HEK293 (cell line): ENCODE data around the gene PSMA7.

ENCODE experiments used
- BCL11A ChIP-seq: fragments of 450-650 bp; formaldehyde crosslinking; IDR thresholded peaks from 2 replicates; pipeline ENCODE4 v1.5.1; 2016; ENCODE audit warnings: low read depth, missing biosample characterization, missing genetic modification characterization
- GLIS2 ChIP-seq: fragments of 450-650 bp; formaldehyde crosslinking; IDR thresholded peaks from 2 replicates; pipeline ENCODE4 v1.5.1; 2016; ENCODE audit warnings: missing biosample characterization, missing genetic modification characterization
- KLF10 ChIP-seq: fragments of 450-650 bp; IDR thresholded peaks from 2 replicates; pipeline ENCODE4 v1.5.1; 2018; ENCODE audit warnings: missing biosample characterization, mild to moderate bottlenecking, missing genetic modification characterization
- MEIS1 ChIP-seq: sonication (generic); formaldehyde crosslinking; IDR thresholded peaks from 2 replicates; pipeline ENCODE4 v1.8.1; 2022; ENCODE audit warnings: missing genetic modification reagents, mild to moderate bottlenecking, borderline replicate concordance
- RBAK ChIP-seq: fragments of 450-650 bp; formaldehyde crosslinking; IDR thresholded peaks from 2 replicates; pipeline ENCODE4 v1.5.1; 2016; ENCODE audit warnings: missing biosample characterization, missing genetic modification characterization
- SCRT2 ChIP-seq: fragments of 450-650 bp; formaldehyde crosslinking; IDR thresholded peaks from 2 replicates; pipeline ENCODE4 v1.5.1; 2016; ENCODE audit warnings: missing biosample characterization, missing genetic modification characterization
- SETDB1 ChIP-seq: IDR thresholded peaks from one replicate; pipeline ENCODE4 v1.6.1; 2017; ENCODE audit warnings: mild to moderate bottlenecking, low read length, moderate library complexity, mixed read lengths; ENCODE audit not compliant: insufficient read length
- TCF7L2 ChIP-seq: IDR thresholded peaks from 2 replicates; pipeline ENCODE4 v1.6.1; 2011; ENCODE audit warnings: low read depth, mild to moderate bottlenecking, inconsistent platforms, low read length, moderate library complexity, borderline replicate concordance
- WT1 ChIP-seq: fragments of 450-650 bp; formaldehyde crosslinking; IDR thresholded peaks from 2 replicates; pipeline ENCODE4 v1.5.1; 2016; ENCODE audit warnings: missing biosample characterization, missing genetic modification characterization
- ZBTB48 ChIP-seq: fragments of 450-650 bp; formaldehyde crosslinking; IDR thresholded peaks from 2 replicates; pipeline ENCODE4 v1.5.1; 2016; ENCODE audit warnings: missing biosample characterization, missing genetic modification characterization
- ZNF121 ChIP-seq: fragments of 450-650 bp; formaldehyde crosslinking; IDR thresholded peaks from 2 replicates; pipeline ENCODE4 v1.5.1; 2016; ENCODE audit warnings: missing biosample characterization, missing genetic modification characterization
- ZNF138 ChIP-seq: fragments of 450-650 bp; formaldehyde crosslinking; IDR thresholded peaks from 2 replicates; pipeline ENCODE4 v1.5.1; 2016; ENCODE audit warnings: missing biosample characterization, missing genetic modification characterization, borderline replicate concordance
- ZNF239 ChIP-seq: fragments of 450-650 bp; formaldehyde crosslinking; IDR thresholded peaks from 2 replicates; pipeline ENCODE4 v1.5.1; 2016; ENCODE audit warnings: missing biosample characterization, missing genetic modification characterization
- ZNF292 ChIP-seq: fragments of 450-650 bp; formaldehyde crosslinking; IDR thresholded peaks from 2 replicates; pipeline ENCODE4 v1.5.1; 2016; ENCODE audit warnings: low read depth, missing biosample characterization, missing genetic modification characterization, borderline replicate concordance
- ZNF302 ChIP-seq: fragments of 450-650 bp; formaldehyde crosslinking; IDR thresholded peaks from 2 replicates; pipeline ENCODE4 v1.5.1; 2016; ENCODE audit warnings: missing biosample characterization, missing genetic modification characterization, low read depth
- ZNF394 ChIP-seq: fragments of 450-650 bp; formaldehyde crosslinking; IDR thresholded peaks from 2 replicates; pipeline ENCODE4 v1.5.1; 2016; ENCODE audit warnings: missing biosample characterization, missing genetic modification characterization, mild to moderate bottlenecking, moderate library complexity, borderline replicate concordance
- ZNF426 ChIP-seq: fragments of 450-650 bp; formaldehyde crosslinking; IDR thresholded peaks from 2 replicates; pipeline ENCODE4 v1.5.1; 2017; ENCODE audit warnings: missing biosample characterization, missing genetic modification characterization, mild to moderate bottlenecking, inconsistent platforms, moderate library complexity
- ZNF473 ChIP-seq: fragments of 450-650 bp; formaldehyde crosslinking; IDR thresholded peaks from 2 replicates; pipeline ENCODE4 v1.5.1; 2017; ENCODE audit warnings: missing biosample characterization, missing genetic modification characterization
- ZNF48 ChIP-seq: fragments of 450-650 bp; formaldehyde crosslinking; IDR thresholded peaks from 2 replicates; pipeline ENCODE4 v1.5.1; 2016; ENCODE audit warnings: missing biosample characterization, missing genetic modification characterization
- ZNF521 ChIP-seq: fragments of 450-650 bp; formaldehyde crosslinking; IDR thresholded peaks from 2 replicates; pipeline ENCODE4 v1.5.1; 2017; ENCODE audit warnings: missing biosample characterization, mild to moderate bottlenecking, missing genetic modification characterization
- ZNF544 ChIP-seq: fragments of 450-650 bp; formaldehyde crosslinking; IDR thresholded peaks from 2 replicates; pipeline ENCODE4 v1.5.0; 2017; ENCODE audit warnings: missing biosample characterization, missing genetic modification characterization
- ZNF571 ChIP-seq: fragments of 450-650 bp; formaldehyde crosslinking; IDR thresholded peaks from 2 replicates; pipeline ENCODE4 v1.5.0; 2017; ENCODE audit warnings: missing biosample characterization, missing genetic modification characterization
- ZNF600 ChIP-seq: fragments of 450-650 bp; formaldehyde crosslinking; IDR thresholded peaks from 2 replicates; pipeline ENCODE4 v1.5.1; 2016; ENCODE audit warnings: missing biosample characterization, missing genetic modification characterization
- ZNF624 ChIP-seq: fragments of 450-650 bp; formaldehyde crosslinking; IDR thresholded peaks from 2 replicates; pipeline ENCODE4 v1.5.1; 2017; ENCODE audit warnings: missing biosample characterization, missing genetic modification characterization
- ZNF664 ChIP-seq: fragments of 450-650 bp; formaldehyde crosslinking; IDR thresholded peaks from 2 replicates; pipeline ENCODE4 v1.5.1; 2016; ENCODE audit warnings: missing biosample characterization, missing genetic modification characterization
- ZNF670 ChIP-seq: fragments of 450-650 bp; formaldehyde crosslinking; IDR thresholded peaks from 2 replicates; pipeline ENCODE4 v1.5.1; 2016; ENCODE audit warnings: missing biosample characterization, missing genetic modification characterization, low read depth
- ZNF677 ChIP-seq: fragments of 450-650 bp; IDR thresholded peaks from 2 replicates; pipeline ENCODE4 v1.5.0; 2018; ENCODE audit warnings: missing biosample characterization, mild to moderate bottlenecking, missing genetic modification characterization, moderate library complexity
- ZNF747 ChIP-seq: fragments of 450-650 bp; formaldehyde crosslinking; IDR thresholded peaks from 2 replicates; pipeline ENCODE4 v1.5.1; 2016; ENCODE audit warnings: missing biosample characterization, missing genetic modification characterization
- ZSCAN23 ChIP-seq: fragments of 450-650 bp; formaldehyde crosslinking; IDR thresholded peaks from 2 replicates; pipeline ENCODE4 v1.5.1; 2016; ENCODE audit warnings: missing biosample characterization, missing genetic modification characterization
- TF ChIP-seq, protein P1 (sequence below): fragments of 450-650 bp; formaldehyde crosslinking; IDR thresholded peaks from 2 replicates; pipeline ENCODE4 v1.5.1; 2016; ENCODE audit warnings: missing biosample characterization, missing genetic modification characterization
- TF ChIP-seq, protein P2 (sequence below): fragments of 450-650 bp; formaldehyde crosslinking; IDR thresholded peaks from 2 replicates; pipeline ENCODE4 v1.5.1; 2016; ENCODE audit warnings: missing biosample characterization, missing genetic modification characterization
- TF ChIP-seq, protein P3 (sequence below): fragments of 450-650 bp; formaldehyde crosslinking; IDR thresholded peaks from 2 replicates; pipeline ENCODE4 v1.5.1; 2016; ENCODE audit warnings: missing biosample characterization, missing genetic modification characterization
- TF ChIP-seq, protein P4 (sequence below): fragments of 450-650 bp; formaldehyde crosslinking; IDR thresholded peaks from 2 replicates; pipeline ENCODE4 v1.5.1; 2016; ENCODE audit warnings: missing biosample characterization, missing genetic modification characterization
- TF ChIP-seq, protein P5 (sequence below): fragments of 450-650 bp; formaldehyde crosslinking; IDR thresholded peaks from 2 replicates; pipeline ENCODE4 v1.5.1; 2016; ENCODE audit warnings: missing biosample characterization, missing genetic modification characterization, borderline replicate concordance

PSMA7 gene

DNA sequence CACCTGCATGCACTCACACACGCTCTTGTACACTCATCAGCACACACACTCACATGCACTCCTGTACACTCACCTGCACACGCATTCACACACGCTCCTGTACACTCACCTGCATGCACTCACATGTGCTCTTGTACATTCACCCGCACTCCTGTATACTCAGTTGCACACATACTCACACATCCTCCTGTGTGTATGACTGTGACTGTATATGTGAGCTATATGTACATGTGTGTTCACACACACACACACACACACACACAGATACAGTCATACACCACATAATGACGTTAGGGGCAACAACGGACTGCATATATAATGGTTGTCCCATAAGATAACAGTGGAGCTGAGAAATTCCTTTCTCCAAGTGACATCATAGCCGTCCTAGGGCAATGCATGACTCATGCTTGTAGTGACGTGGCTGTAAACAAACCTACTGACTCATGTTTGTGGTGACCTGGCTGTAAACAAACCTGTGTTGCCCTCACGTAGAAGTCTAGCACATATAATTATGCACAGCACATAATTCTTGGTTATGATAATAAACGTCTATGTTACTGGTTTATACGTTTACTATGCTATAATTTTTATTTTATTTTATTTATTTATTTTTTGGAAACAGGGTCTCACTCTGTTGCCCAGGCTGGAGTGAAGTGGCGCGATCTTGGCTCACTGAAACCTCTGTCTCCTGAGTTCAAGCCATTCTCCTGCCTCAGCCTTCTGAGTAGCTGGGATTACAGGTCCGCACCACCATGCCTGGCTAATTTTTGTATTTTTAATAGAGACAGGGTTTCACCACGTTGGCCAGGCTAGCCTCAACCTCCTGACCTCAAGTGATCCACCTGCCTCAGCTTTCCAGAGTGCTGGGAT, 54.7 kb downstream of the PSMA7 start (continued):
- no peak for TF ChIP-seq ZNF239 (tag by site-specific recombination)
- TF ChIP-seq ZNF677 (tag by site-specific recombination) = no peak
- TF ChIP-seq ZNF426 (tag by site-specific recombination) = no peak
- peak; percentile 64; the same call in 1 of the 2 replicates for TF ChIP-seq ZNF473 (tag by site-specific recombination)
- 0 out of 2 replicates have a peak, but pooled peaks have one; percentile 32 for TF ChIP-seq ZBTB48
- TF ChIP-seq ZNF571 (tag by site-specific recombination) = no peak
- TF ChIP-seq RBAK (tag by site-specific recombination) = no peak
- TF ChIP-seq ZNF670 (tag by site-specific recombination) = no peak
- TF ChIP-seq, protein P1, sequence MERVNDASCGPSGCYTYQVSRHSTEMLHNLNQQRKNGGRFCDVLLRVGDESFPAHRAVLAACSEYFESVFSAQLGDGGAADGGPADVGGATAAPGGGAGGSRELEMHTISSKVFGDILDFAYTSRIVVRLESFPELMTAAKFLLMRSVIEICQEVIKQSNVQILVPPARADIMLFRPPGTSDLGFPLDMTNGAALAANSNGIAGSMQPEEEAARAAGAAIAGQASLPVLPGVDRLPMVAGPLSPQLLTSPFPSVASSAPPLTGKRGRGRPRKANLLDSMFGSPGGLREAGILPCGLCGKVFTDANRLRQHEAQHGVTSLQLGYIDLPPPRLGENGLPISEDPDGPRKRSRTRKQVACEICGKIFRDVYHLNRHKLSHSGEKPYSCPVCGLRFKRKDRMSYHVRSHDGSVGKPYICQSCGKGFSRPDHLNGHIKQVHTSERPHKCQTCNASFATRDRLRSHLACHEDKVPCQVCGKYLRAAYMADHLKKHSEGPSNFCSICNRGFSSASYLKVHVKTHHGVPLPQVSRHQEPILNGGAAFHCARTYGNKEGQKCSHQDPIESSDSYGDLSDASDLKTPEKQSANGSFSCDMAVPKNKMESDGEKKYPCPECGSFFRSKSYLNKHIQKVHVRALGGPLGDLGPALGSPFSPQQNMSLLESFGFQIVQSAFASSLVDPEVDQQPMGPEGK (tag by site-specific recombination) = peak; percentile 79
- peak; percentile 8; the same call in 1 of the 2 replicates for TF ChIP-seq ZNF664 (tag by site-specific recombination)
- TF ChIP-seq ZSCAN23 = peak; percentile 80
- no peak for TF ChIP-seq GLIS2 (tag by site-specific recombination)
- no peak; the same call in 1 of the 2 replicates for TF ChIP-seq SCRT2 (tag by site-specific recombination)
- peak; percentile 68; the same call in 1 of the 2 replicates for TF ChIP-seq ZNF121 (tag by site-specific recombination)
- TF ChIP-seq ZNF302 (tag by site-specific recombination) = no peak
- TF ChIP-seq, protein P2, sequence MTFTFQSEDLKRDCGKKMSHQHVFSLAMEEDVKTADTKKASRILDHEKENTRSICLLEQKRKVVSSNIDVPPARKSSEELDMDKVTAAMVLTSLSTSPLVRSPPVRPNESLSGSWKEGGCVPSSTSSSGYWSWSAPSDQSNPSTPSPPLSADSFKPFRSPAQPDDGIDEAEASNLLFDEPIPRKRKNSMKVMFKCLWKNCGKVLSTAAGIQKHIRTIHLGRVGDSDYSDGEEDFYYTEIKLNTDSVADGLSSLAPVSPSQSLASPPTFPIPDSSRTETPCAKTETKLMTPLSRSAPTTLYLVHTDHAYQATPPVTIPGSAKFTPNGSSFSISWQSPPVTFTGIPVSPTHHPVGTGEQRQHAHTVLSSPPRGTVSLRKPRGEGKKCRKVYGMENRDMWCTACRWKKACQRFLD = no peak
- no peak for TF ChIP-seq ZNF521 (tag by site-specific recombination)
- TF ChIP-seq WT1 = peak; percentile 59
- TF ChIP-seq, protein P3, sequence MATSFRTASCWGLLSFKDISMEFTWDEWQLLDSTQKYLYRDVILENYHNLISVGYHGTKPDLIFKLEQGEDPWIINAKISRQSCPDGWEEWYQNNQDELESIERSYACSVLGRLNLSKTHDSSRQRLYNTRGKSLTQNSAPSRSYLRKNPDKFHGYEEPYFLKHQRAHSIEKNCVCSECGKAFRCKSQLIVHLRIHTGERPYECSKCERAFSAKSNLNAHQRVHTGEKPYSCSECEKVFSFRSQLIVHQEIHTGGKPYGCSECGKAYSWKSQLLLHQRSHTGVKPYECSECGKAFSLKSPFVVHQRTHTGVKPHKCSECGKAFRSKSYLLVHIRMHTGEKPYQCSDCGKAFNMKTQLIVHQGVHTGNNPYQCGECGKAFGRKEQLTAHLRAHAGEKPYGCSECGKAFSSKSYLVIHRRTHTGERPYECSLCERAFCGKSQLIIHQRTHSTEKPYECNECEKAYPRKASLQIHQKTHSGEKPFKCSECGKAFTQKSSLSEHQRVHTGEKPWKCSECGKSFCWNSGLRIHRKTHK (tag by site-specific recombination) = peak; percentile 62
- no peak for TF ChIP-seq ZNF624
- peak; percentile 76 for TF ChIP-seq KLF10 (tag by site-specific recombination)
- peak; percentile 93 for TF ChIP-seq BCL11A (tag by site-specific recombination)
- TF ChIP-seq ZNF747 = no peak
- TF ChIP-seq TCF7L2 = no peak
- TF ChIP-seq MEIS1 (CRISPR knock-in tag) = no peak
- TF ChIP-seq ZNF48 (tag by site-specific recombination) = no peak
- no peak for TF ChIP-seq ZNF544
- no peak for TF ChIP-seq SETDB1
- TF ChIP-seq ZNF600 (tag by site-specific recombination) = 0 out of 2 replicates have a peak, but pooled peaks have one; percentile 33
- peak; percentile 70 for TF ChIP-seq ZNF394 (tag by site-specific recombination)
- TF ChIP-seq, protein P4, sequence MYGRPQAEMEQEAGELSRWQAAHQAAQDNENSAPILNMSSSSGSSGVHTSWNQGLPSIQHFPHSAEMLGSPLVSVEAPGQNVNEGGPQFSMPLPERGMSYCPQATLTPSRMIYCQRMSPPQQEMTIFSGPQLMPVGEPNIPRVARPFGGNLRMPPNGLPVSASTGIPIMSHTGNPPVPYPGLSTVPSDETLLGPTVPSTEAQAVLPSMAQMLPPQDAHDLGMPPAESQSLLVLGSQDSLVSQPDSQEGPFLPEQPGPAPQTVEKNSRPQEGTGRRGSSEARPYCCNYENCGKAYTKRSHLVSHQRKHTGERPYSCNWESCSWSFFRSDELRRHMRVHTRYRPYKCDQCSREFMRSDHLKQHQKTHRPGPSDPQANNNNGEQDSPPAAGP = peak; percentile 92
- TF ChIP-seq ZNF292 (tag by site-specific recombination) = no peak
- no peak for TF ChIP-seq ZNF138 (tag by site-specific recombination)
- TF ChIP-seq, protein P5, sequence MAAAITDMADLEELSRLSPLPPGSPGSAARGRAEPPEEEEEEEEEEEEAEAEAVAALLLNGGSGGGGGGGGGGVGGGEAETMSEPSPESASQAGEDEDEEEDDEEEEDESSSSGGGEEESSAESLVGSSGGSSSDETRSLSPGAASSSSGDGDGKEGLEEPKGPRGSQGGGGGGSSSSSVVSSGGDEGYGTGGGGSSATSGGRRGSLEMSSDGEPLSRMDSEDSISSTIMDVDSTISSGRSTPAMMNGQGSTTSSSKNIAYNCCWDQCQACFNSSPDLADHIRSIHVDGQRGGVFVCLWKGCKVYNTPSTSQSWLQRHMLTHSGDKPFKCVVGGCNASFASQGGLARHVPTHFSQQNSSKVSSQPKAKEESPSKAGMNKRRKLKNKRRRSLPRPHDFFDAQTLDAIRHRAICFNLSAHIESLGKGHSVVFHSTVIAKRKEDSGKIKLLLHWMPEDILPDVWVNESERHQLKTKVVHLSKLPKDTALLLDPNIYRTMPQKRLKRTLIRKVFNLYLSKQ (tag by site-specific recombination) = no peak
